Measurements from ENCODE around the gene KRTAP10-12.

Gene KRTAP10-12

DNA sequence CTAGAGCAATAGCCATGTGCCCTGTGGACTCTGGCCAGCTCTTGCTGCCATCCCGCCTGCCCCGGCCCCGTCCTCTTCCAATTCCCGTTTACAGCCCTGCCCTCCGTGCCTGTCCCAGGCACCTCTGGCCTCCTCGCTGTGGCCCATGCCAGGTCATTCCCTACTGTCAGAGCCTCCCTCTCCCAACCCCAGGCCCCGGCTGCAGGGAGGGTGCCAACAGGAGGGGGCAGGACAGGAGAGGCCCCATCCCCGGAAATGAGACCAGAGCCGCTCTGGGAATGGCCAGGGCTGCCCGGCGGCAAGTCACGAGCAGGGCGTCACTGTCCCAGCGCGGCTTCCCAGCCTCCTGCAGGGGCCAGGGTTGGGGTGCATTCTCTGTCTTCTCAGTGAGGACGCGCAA, 37.9 kb downstream of the KRTAP10-12 start:
- DNase-seq: no peak

DNA sequence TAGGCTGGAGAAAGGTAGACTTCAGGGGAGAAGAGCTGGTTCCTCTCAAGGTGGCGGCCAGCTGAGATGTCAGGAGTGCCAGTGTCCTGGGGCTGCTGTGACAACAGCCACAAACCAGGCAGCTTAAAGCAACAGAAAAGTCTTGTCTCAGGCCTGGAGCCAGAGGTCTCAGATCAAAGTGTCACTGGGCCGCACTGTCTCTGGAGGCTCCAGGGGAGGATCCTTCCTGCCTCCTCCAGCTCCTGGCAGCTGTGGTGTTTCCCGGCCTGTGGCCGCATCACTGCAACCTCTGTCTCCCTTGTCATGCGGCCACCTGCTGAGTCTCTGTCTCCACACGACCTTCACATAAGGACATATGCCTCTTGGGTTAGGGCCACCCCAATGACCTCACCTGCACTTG, 38.8 kb downstream of the KRTAP10-12 start:
- no peak for DNase-seq

DNA sequence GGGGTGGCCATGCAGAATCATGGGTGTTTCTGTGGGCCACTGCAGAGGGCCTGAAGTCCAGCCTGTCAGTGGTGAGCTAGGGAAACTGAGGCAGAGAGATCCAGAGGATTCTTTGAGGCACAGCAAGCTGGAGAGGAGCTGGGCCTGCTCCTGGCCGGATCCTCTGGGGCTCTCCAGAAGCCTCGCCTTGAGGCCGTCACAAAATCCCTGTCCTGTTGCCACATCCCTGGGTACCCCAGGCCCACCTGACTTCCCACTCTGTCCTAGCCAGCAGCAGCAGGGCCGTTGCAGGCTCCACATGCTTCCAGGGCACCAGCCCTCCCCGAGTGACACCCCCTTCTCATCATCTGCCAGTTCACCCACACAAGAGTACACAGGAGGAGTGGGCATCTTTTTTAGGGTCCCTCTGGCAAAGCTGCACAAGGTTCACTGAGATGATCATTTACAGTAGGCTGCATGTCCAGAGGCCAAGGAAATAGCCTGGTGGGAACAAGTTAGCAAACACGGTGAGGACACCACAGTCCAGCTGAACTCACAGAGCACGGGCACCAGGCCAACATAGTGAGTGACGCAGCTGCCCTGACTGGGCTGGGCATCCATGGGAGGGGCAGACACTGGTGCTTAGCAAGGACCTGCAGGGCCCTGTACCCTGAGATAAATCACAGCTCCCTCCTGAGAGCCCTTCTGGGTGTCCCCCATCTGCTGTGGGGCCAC, 39.5 kb downstream of the KRTAP10-12 start:
- no peak for DNase-seq

DNA sequence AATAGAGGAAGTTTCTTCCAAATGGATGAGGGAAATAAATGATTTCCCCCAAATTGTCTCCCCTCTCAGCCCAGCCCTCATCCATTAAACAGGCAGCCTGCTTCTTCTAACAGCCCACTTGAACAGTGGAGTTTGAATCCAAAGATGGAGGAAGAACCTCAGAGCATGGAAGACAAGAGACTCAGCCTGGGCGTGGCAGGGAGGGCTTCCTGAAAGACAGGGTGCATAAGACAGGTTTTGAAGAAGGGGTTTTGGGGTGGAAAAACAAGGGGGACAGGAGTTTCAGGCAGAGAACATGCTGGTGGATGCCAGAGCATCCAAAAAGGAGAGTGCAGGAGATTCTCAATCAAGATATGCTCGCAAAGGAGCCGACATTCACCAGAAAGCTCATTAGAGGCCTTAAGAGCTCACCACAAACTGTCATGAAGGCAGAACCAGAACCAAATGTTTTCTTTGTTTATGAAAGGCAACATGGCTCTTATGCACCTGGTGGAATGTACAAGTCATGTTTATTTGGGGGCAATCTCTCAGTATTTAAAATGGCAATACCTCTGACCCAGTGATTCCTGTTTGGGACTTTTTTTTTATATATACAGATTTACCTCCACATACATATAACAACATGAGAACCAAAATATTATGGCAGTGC, 40.9 kb downstream of the KRTAP10-12 start:
- no peak for DNase-seq

DNA sequence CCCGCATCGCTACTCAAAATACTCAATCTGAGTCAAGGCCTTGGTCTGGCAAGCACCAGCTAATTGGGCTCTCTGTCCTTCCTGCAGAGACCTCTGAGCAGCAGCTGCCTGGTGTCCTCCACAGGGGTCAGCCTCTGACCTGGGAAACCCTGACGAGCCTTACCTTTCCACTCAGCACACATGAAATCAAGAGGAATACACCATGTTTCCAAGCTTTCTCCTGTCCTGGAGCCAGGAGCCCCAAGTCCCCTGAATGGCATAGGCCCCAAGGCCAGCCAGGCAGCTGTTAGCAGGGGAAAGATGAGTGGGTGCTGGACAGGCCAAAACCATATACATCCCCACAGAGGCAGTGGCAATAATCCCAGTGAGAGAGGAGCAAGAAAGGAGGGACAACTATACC, 41.6 kb downstream of the KRTAP10-12 start:
- DNase-seq: no peak

DNA sequence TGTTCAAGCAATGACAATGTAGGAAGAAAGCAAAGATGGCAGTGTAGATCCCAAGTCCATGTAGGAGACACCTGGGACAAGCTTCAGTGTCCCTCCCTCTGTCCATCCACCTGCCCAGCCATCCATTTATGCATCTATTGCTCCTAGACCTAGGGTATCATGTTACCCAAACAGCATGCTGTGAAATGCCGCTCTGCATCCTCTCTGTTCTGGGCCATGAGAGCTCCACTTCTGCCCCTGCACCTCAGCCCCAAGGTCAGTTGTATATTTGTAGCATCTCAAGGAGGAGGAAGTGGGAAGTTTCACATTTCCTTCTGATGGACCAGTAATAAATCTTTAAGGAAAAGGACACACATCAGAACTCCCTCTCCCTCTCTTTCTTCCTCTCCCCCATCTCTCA, 42.3 kb downstream of the KRTAP10-12 start:
- DNase-seq: peak in 1 of 2 experiments; percentile 19

DNA sequence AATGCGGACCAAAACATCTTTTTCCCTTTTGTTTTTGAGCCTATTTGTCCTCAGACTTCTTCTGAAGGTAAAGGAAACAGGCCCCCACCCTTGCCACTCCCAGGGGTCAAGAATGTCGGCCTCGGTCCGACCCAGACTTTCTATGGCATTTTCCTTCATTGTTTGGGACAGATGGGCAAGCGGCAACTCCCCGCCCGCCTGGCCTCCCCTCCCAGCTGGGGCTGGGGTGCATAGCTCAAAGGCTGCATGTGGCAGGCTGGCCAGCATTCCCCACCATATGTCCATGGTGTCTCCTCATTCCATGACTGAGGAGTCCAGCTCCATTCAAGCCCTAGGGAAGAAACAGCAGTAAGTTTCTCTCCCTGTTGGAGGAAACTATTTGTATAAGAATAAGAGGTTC, 43.8 kb downstream of the KRTAP10-12 start:
- DNase-seq: peak; percentile 31 to 77

DNA sequence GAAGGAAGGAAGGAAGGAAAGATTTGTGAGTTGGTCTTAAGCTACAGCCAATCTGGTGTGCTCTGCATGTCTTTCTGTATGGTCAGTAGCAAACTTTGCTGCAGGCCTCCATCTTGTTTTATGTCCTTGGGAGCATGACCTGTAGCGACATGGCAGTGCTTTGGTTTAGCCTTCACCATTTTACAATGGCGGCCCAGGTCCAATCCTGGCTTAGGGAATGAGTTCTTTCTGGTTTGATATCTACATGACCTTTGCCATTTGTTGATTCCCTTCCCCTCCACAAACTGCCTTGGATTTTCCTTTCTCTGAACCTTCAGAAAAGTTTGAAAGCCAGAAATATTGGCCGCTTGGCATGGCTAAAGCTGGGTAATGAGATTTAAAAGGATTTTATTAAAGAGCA, 44.9 kb downstream of the KRTAP10-12 start:
- no peak for DNase-seq

DNA sequence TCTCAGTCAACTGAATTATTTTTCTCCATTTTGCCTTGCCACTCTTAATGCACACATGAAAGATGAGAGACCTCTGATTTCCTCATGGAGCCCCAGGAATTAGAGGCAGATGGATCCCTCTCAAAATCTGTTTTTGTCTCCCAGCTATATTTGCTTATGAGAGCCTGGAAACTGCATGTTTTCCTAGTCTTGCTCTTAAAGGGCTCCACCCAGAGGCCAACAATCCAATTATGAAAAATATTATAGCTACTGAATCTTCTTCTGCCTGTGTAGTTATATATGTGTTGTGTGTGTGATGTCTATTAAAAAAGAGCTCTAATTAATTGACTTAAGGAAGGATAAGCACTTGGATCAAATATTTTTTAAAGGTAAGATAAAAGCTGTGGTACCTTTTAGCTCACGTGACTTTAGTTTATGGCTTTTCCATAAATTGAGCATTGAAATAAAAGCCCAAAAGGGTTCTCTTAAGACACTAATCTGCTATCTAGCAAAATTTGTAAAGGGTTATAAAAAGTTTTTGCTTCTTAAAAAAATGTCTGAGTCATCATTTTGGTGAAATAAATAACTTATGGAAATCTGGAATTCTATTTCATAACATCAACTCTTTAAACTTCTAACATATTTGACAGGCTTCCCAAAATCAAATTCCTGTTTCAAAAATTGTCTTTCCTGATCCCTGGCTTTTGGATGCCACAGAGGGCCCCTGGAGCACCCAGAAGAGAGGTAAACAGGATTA, 45.6 kb downstream of the KRTAP10-12 start:
- DNase-seq: peak; percentile 62 to 90
